ENCODE measurements around the gene SLC39A10. TPM values are rescaled to one million over a fixed set of nuclear protein-coding genes. Genes with fewer than 3 reads are reported as not detected.
A peak's percentile ranks its signal among the peaks of the same experiment; 100 is the strongest.

The SLC39A10 gene
- total RNA-seq, 1 experiment from 2014 or later = 44.2 TPM

- DNase-seq (ENCODE audit: low read depth) = no peak
Observed at GRCh38 chr2:195721042-195721441, 64.0 kb downstream of the SLC39A10 start.

- DNase-seq (ENCODE audit: low read depth) = no peak
Observed at GRCh38 chr2:195722075-195722474, 65.0 kb downstream of the SLC39A10 start.

- no peak for DNase-seq (ENCODE audit: low read depth)
Observed at GRCh38 chr2:195727106-195727505, 70.1 kb downstream of the SLC39A10 start.

GRCh38 chr2:195730912-195731311 lies 73.9 kb downstream of the SLC39A10 start:
- DNase-seq (ENCODE audit: low read depth) = no peak

- DNase-seq (ENCODE audit: low read depth) = no peak
Observed at GRCh38 chr2:195732574-195732973, 75.5 kb downstream of the SLC39A10 start.

GRCh38 chr2:195733831-195734230 lies 76.8 kb downstream of the SLC39A10 start:
- DNase-seq (ENCODE audit: low read depth) = no peak

- DNase-seq (ENCODE audit: low read depth) = no peak
Observed at GRCh38 chr2:195734395-195734794, 77.4 kb downstream of the SLC39A10 start.

- DNase-seq (ENCODE audit: low read depth) = no peak
Observed at GRCh38 chr2:195734931-195735330, 77.9 kb downstream of the SLC39A10 start.

GRCh38 chr2:195735347-195735746 lies 78.3 kb downstream of the SLC39A10 start:
- no peak for DNase-seq (ENCODE audit: low read depth)

- DNase-seq (ENCODE audit: low read depth) = no peak
Observed at GRCh38 chr2:195737511-195738325, 80.7 kb downstream of the SLC39A10 start.

GRCh38 chr2:195741191-195741590 lies 84.2 kb downstream of the SLC39A10 start:
- DNase-seq (ENCODE audit: low read depth) = no peak

- peak; percentile 19 for DNase-seq (ENCODE audit: low read depth)
Observed at GRCh38 chr2:195756218-195756942, 99.4 kb downstream of the SLC39A10 start.

- no peak for DNase-seq (ENCODE audit: low read depth)
Observed at GRCh38 chr2:195758846-195759245, 101.8 kb downstream of the SLC39A10 start.

GRCh38 chr2:195759877-195760276 lies 102.9 kb downstream of the SLC39A10 start:
- no peak for DNase-seq (ENCODE audit: low read depth)

- DNase-seq (ENCODE audit: low read depth) = no peak
Observed at GRCh38 chr2:195763866-195764265, 106.8 kb downstream of the SLC39A10 start.

GRCh38 chr2:195766691-195767090 lies 109.7 kb downstream of the SLC39A10 start:
- DNase-seq (ENCODE audit: low read depth) = no peak

- no peak for DNase-seq (ENCODE audit: low read depth)
Observed at GRCh38 chr2:195768431-195768830, 111.4 kb downstream of the SLC39A10 start.

- no peak for DNase-seq (ENCODE audit: low read depth)
Observed at GRCh38 chr2:195769975-195770374, 112.9 kb downstream of the SLC39A10 start.

GRCh38 chr2:195779491-195779890 lies 122.5 kb downstream of the SLC39A10 start:
- DNase-seq (ENCODE audit: low read depth) = peak; percentile 5

- no peak for DNase-seq (ENCODE audit: low read depth)
Observed at GRCh38 chr2:195782156-195782555, 125.1 kb downstream of the SLC39A10 start.
